ENCODE data around the gene ESRRB.

GRCh38 chr14:76395161-76395560 is 19.2 kb downstream of the ESRRB start:
- TF ChIP-seq POLR2AphosphoS5 (IDR thresholded peaks at IDR 0.05) (no peak), POLR2A (IDR thresholded peaks at IDR 0.05) (no peak), CTCF (IDR thresholded peaks at IDR 0.05) (no peak)

Measured in transverse colon (tissue), 4 donors.